Chondrocyte (in vitro differentiated cells): ENCODE results near the gene MXD1. TPM values are rescaled to one million over a fixed set of nuclear protein-coding genes. Genes with fewer than 3 reads are reported as not detected.
"Not testable (repeated sequence)": the region's sequence is repeated elsewhere in the genome, so short reads cannot be mapped to it uniquely, and the experiment has no call there.

Experiments
- DNase-seq: peaks from one replicate; pipeline ENCODE4 v3.0.0; 2021; ENCODE audit warnings: mixed read lengths, low spot score
- H3K27ac Mint-ChIP-seq: one replicate; pipeline ENCODE4 v1.8.0; 2021; ENCODE audit warnings: mild to moderate bottlenecking, moderate library complexity, mixed read lengths; ENCODE audit not compliant: unreplicated experiment
- H3K27me3 Mint-ChIP-seq: 2 replicates; pipeline ENCODE4 v1.8.0; 2021; ENCODE audit warnings: low read depth, mixed read lengths
- H3K36me3 Mint-ChIP-seq: 2 replicates; pipeline ENCODE4 v1.8.0; 2021; ENCODE audit warnings: low read depth, mixed read lengths
- H3K4me1 Mint-ChIP-seq: 2 replicates; pipeline ENCODE4 v1.8.0; 2021; ENCODE audit warnings: low read depth, mild to moderate bottlenecking, mixed read lengths
- H3K4me3 Mint-ChIP-seq: one replicate; pipeline ENCODE4 v1.8.0; 2021; ENCODE audit warnings: mild to moderate bottlenecking, moderate library complexity, mixed read lengths; ENCODE audit not compliant: unreplicated experiment
- H3K9me3 Mint-ChIP-seq: 2 replicates; pipeline ENCODE4 v1.8.0; 2021; ENCODE audit warnings: low read depth, mixed read lengths
- CTCF ChIP-seq: fragments of 200-600 bp; sonication (generic); IDR thresholded peaks from 2 replicates; pipeline ENCODE4 v1.5.0; 2021; ENCODE audit warnings: antibody characterized with exemption, mild to moderate bottlenecking, moderate library complexity
- long read RNA-seq: library from polyadenylated mRNA; stranded (forward); transcript quantifications from one replicate; pipeline ENCODE4 v2.0.0, GENCODE V29; 2021
- total RNA-seq: library from RNA; stranded (reverse); gene quantifications from 3 replicates; pipeline ENCODE4 v1.2.1, GENCODE V29; 2021

The MXD1 gene
- 12.1 to 19.9 TPM (median 16.9 TPM) in 3 replicates for total RNA-seq
- long read RNA-seq, full-length matches to known transcripts: 1 of 8 reads
- long read RNA-seq, partial matches to known transcripts: 0 of 8 reads
- long read RNA-seq, other reads (novel, unspliced or antisense): 7 of 8 reads

GRCh38 chr2:69914950-69915945 is at the start of gene MXD1:
Gene MXD1, plus strand, starts transcription at chr2:69915109. Its CDS starts 222 bp downstream, at chr2:69915331.
- Mint-ChIP-seq H3K9me3 (no peaks in the 10 kb centered on the region), H3K27ac (peak within 1 kb of the TSS; percentile 93), H3K27me3 (no peaks in the 10 kb centered on the region), H3K4me1 (peaks cover 37% of the 10 kb centered on the region), H3K4me3 (peak within 1 kb of the TSS; percentile 78), H3K36me3 (peaks cover 3% of the 10 kb centered on the region)
- peak; percentile 91 for DNase-seq
- peak; percentile 18 for TF ChIP-seq CTCF

GRCh38 chr2:69888451-69888850 is 26.5 kb upstream of the MXD1 start:
- TF ChIP-seq CTCF: no peak
- Mint-ChIP-seq H3K27ac (no peak overlapping the region), H3K9me3 (peaks cover 6% of the 10 kb centered on the region), H3K36me3 (no peaks in the 10 kb centered on the region), H3K27me3 (no peaks in the 10 kb centered on the region), H3K4me1 (peaks cover 7% of the 10 kb centered on the region), H3K4me3 (no peak overlapping the region)
- no peak for DNase-seq

- no peaks in the 10 kb centered on the region for H3K27me3 Mint-ChIP-seq
- DNase-seq: no peak
- no peak overlapping the region for H3K27ac Mint-ChIP-seq
- H3K9me3 Mint-ChIP-seq: peaks cover 6% of the 10 kb centered on the region
- no peak for TF ChIP-seq CTCF
- H3K36me3 Mint-ChIP-seq: no peaks in the 10 kb centered on the region
- peaks cover 14% of the 10 kb centered on the region for H3K4me1 Mint-ChIP-seq
- H3K4me3 Mint-ChIP-seq: no peak overlapping the region
Measured at GRCh38 chr2:69889302-69889701, 25.6 kb upstream of the MXD1 start.

GRCh38 chr2:69890881-69891280 is 24.0 kb upstream of the MXD1 start:
- Mint-ChIP-seq H3K9me3 (peaks cover 6% of the 10 kb centered on the region), H3K4me3 (no peak overlapping the region)
- TF ChIP-seq CTCF: no peak

GRCh38 chr2:69892838-69893424 is 22.0 kb upstream of the MXD1 start:
- peak; percentile 23 for TF ChIP-seq CTCF
- Mint-ChIP-seq H3K4me3 (peak overlapping the region; percentile 97), H3K36me3 (peaks cover 13% of the 10 kb centered on the region), H3K4me1 (peaks cover 35% of the 10 kb centered on the region), H3K27ac (peak overlapping the region; percentile 98)
- not testable (repeated sequence) for DNase-seq, H3K27me3 Mint-ChIP-seq, H3K9me3 Mint-ChIP-seq

More at GRCh38 chr2:69890881-69891280, 24.0 kb upstream of the MXD1 start:
- Mint-ChIP-seq H3K27ac (no peak overlapping the region), H3K36me3 (peaks cover 1% of the 10 kb centered on the region), H3K27me3 (no peaks in the 10 kb centered on the region), H3K4me1 (peaks cover 27% of the 10 kb centered on the region)
- DNase-seq: no peak
